Pulmonary artery endothelial cell (primary cell): ENCODE results near the gene EGLN1. TPM values are rescaled to one million over a fixed set of nuclear protein-coding genes. Genes with fewer than 3 reads are reported as not detected.
"Not testable (repeated sequence)": the region's sequence is repeated elsewhere in the genome, so short reads cannot be mapped to it uniquely, and the experiment has no call there.

ENCODE experiments used
- DNase-seq: peaks from one replicate; pipeline ENCODE4 v3.0.0-alpha.2; 2011; ENCODE audit warnings: low read depth, low spot score
- total RNA-seq: library from RNA; depleted of rRNA; stranded (reverse); fragments of >200 nt; gene quantifications from 2 replicates; pipeline ENCODE4 v1.2.3, GENCODE V29; 2014

Gene EGLN1
- total RNA-seq, 1 donor from 2014 or later = 72.6 TPM

- no peak for DNase-seq
These were observed 57.9 kb downstream of the EGLN1 start for GRCh38 chr1:231364192-231364591.

- DNase-seq = no peak
These were observed 58.5 kb downstream of the EGLN1 start for GRCh38 chr1:231363624-231364023.

- no peak for DNase-seq
These were observed 59.8 kb downstream of the EGLN1 start for GRCh38 chr1:231362325-231362724.

GRCh38 chr1:231359113-231359512 is 63.0 kb downstream of the EGLN1 start:
- no peak for DNase-seq

- DNase-seq = no peak
These were observed 64.2 kb downstream of the EGLN1 start for GRCh38 chr1:231357831-231358354.

GRCh38 chr1:231357187-231357772 is 64.8 kb downstream of the EGLN1 start:
- DNase-seq = no peak

GRCh38 chr1:231355171-231355570 is 66.9 kb downstream of the EGLN1 start:
- no peak for DNase-seq

GRCh38 chr1:231354330-231355020 is 67.6 kb downstream of the EGLN1 start:
- no peak for DNase-seq

- DNase-seq = no peak
These were observed 69.0 kb downstream of the EGLN1 start for GRCh38 chr1:231353086-231353485.

GRCh38 chr1:231351816-231352215 is 70.3 kb downstream of the EGLN1 start:
- peak; percentile 92 for DNase-seq

- not testable (repeated sequence) for DNase-seq
These were observed 73.2 kb downstream of the EGLN1 start for GRCh38 chr1:231348856-231349255.

GRCh38 chr1:231348442-231348841 is 73.6 kb downstream of the EGLN1 start:
- DNase-seq = no peak

GRCh38 chr1:231347961-231348360 is 74.1 kb downstream of the EGLN1 start:
- DNase-seq = no peak

GRCh38 chr1:231340328-231341013 is 81.6 kb downstream of the EGLN1 start:
- no peak for DNase-seq

- no peak for DNase-seq
These were observed 83.6 kb downstream of the EGLN1 start, which contains the start of gene SPRTN for GRCh38 chr1:231338270-231339128. Gene SPRTN, plus strand, starts transcription at chr1:231338293. Its CDS starts 91 bp downstream, at chr1:231338384.

GRCh38 chr1:231337472-231338269 is 84.4 kb downstream of the EGLN1 start, which contains the start of gene EXOC8:
Gene EXOC8, minus strand, starts transcription at chr1:231337852. Its CDS starts 107 bp downstream, at chr1:231337745.
- peak; percentile 81 for DNase-seq

GRCh38 chr1:231337043-231337471 is 85.0 kb downstream of the EGLN1 start:
- no peak for DNase-seq

- DNase-seq = no peak
These were observed 86.2 kb downstream of the EGLN1 start for GRCh38 chr1:231335663-231336602.

- no peak for DNase-seq
These were observed 87.1 kb downstream of the EGLN1 start for GRCh38 chr1:231334952-231335351.
